ENCODE measurements around the gene MRPS27. TPM values are rescaled to one million over a fixed set of nuclear protein-coding genes. Genes with fewer than 3 reads are reported as not detected.

MRPS27 gene
- total and polyA plus RNA-seq, 2 of the 13 experiments (the other 11 are each of a cell fraction or from before 2014, with no cell fraction given), result 71.8 to 115 TPM

DNA sequence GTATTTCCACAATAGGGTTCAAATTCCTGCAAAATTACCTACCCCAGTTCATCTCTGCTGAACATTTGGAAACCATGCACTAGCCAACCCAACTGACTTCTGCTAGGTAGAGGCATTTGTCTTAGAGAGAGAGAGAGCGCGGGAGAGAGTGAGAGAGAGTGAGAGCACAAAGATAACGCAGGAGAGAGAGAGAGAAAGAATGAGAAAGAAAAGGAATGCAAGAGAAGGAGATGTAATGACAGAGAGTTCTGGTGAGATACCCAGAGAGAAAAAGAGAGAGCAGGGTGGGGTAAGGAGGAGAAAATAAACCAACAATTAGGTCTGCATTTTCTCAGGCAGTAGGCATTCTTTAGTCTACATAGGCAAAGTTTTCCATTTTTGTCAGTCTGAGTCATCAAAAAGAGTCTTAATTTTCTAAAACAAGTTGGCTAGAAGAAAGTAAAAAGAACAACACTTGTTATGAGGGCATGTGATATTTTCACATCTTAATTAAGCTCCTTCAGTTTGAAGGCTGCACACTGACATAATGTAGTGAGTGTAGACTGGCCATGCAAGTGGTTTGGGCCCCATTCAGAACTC, 114.5 kb downstream of the MRPS27 start:
- Histone ChIP-seq H3K36me3 (replicated peaks in 1 of 2; ENCODE audit: control insufficient read depth in 1 of 2, insufficient read depth in 2 of 2, low read length in 2 of 2) (peaks cover 0 to 2% of the 10 kb centered on the region in 2 experiments; a peak in 1 of 5 replicates), H3K4me3 (replicated peaks in 1 of 3; ENCODE audit: insufficient read depth in 1 of 3, low read depth in 2 of 3, low read length in 3 of 3) (no peak overlapping the region), H3K4me1 (ENCODE audit: insufficient read depth, low read length) (0 out of 2 replicates have a peak, but pooled peaks cover 8% of the 10 kb centered on the region), H3K27me3 (ENCODE audit: control insufficient read depth in 1 of 2, insufficient read depth in 2 of 2, low read length in 2 of 2) (no peaks in the 10 kb centered on the region), H4K20me1 (ENCODE audit: insufficient read depth, low read length) (no peaks in the 10 kb centered on the region), H3K4me2 (ENCODE audit: low read depth, low read length) (no peak overlapping the region), H3K9ac (ENCODE audit: insufficient read depth, low read depth, low read length) (no peak overlapping the region), H3K9me3 (ENCODE audit: low read length) (no peaks in the 10 kb centered on the region), H3K79me2 (ENCODE audit: insufficient read depth, low read length) (no peaks in the 10 kb centered on the region), H3K27ac (ENCODE audit: extremely low read length, insufficient read depth, low read length) (no peak overlapping the region), H2AFZ (ENCODE audit: low read length) (no peak overlapping the region)
- intact Hi-C loops (cut with micrococcal nuclease; ENCODE audit: unreplicated experiment), result no loop called here
- no peak for FAIRE-seq
- 98% methylated on average over 3 of the region's 3 CpGs for WGBS (ENCODE audit: low lambda C conversion rate)
- in situ Hi-C loops (cut with HindIII; ENCODE audit: extremely low pct_ligation_motif_present, low pct_unique_long_range_greater_than_20kb), result no loop called here
- DNase-seq (ENCODE audit: low spot score), result no peak
- no TSS peak for BruUV-seq (replicated peaks)
- POLR2A ChIA-PET, result no interaction called here
- CTCF ChIA-PET (ENCODE audit: low intra/inter-chr PET ratio, low total read pairs), result no interaction called here
- ATAC-seq, result no peak
- TF ChIP-seq ATAD3A (CRISPR knock-in tag; IDR thresholded peaks at IDR 0.05) (no peak), ZNF121 (CRISPR knock-in tag; IDR thresholded peaks at IDR 0.05) (no peak), NFIB (CRISPR knock-in tag; IDR thresholded peaks at IDR 0.05; ENCODE audit: borderline replicate concordance) (no peak), ETS1 (CRISPR knock-in tag; IDR thresholded peaks at IDR 0.05) (no peak), FOSL2 (CRISPR knock-in tag; IDR thresholded peaks at IDR 0.05) (no peak), MTA3 (CRISPR knock-in tag; IDR thresholded peaks at IDR 0.05) (no peak), HINFP (CRISPR knock-in tag; IDR thresholded peaks at IDR 0.05; ENCODE audit: low read depth) (no peak), ATF1 (CRISPR knock-in tag; IDR thresholded peaks at IDR 0.05) (no peak), ZKSCAN8 (CRISPR knock-in tag; IDR thresholded peaks at IDR 0.05; ENCODE audit: borderline replicate concordance) (no peak), SRSF4 (IDR thresholded peaks at IDR 0.05; ENCODE audit: low read depth, low read length, poor library complexity, severe bottlenecking) (no peak), SMAD3 (CRISPR knock-in tag; IDR thresholded peaks at IDR 0.05) (no peak)
- TF ChIP-seq, protein P1, sequence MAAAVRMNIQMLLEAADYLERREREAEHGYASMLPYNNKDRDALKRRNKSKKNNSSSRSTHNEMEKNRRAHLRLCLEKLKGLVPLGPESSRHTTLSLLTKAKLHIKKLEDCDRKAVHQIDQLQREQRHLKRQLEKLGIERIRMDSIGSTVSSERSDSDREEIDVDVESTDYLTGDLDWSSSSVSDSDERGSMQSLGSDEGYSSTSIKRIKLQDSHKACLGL (CRISPR knock-in tag; IDR thresholded peaks at IDR 0.05), result no peak
- TF ChIP-seq, protein P2, sequence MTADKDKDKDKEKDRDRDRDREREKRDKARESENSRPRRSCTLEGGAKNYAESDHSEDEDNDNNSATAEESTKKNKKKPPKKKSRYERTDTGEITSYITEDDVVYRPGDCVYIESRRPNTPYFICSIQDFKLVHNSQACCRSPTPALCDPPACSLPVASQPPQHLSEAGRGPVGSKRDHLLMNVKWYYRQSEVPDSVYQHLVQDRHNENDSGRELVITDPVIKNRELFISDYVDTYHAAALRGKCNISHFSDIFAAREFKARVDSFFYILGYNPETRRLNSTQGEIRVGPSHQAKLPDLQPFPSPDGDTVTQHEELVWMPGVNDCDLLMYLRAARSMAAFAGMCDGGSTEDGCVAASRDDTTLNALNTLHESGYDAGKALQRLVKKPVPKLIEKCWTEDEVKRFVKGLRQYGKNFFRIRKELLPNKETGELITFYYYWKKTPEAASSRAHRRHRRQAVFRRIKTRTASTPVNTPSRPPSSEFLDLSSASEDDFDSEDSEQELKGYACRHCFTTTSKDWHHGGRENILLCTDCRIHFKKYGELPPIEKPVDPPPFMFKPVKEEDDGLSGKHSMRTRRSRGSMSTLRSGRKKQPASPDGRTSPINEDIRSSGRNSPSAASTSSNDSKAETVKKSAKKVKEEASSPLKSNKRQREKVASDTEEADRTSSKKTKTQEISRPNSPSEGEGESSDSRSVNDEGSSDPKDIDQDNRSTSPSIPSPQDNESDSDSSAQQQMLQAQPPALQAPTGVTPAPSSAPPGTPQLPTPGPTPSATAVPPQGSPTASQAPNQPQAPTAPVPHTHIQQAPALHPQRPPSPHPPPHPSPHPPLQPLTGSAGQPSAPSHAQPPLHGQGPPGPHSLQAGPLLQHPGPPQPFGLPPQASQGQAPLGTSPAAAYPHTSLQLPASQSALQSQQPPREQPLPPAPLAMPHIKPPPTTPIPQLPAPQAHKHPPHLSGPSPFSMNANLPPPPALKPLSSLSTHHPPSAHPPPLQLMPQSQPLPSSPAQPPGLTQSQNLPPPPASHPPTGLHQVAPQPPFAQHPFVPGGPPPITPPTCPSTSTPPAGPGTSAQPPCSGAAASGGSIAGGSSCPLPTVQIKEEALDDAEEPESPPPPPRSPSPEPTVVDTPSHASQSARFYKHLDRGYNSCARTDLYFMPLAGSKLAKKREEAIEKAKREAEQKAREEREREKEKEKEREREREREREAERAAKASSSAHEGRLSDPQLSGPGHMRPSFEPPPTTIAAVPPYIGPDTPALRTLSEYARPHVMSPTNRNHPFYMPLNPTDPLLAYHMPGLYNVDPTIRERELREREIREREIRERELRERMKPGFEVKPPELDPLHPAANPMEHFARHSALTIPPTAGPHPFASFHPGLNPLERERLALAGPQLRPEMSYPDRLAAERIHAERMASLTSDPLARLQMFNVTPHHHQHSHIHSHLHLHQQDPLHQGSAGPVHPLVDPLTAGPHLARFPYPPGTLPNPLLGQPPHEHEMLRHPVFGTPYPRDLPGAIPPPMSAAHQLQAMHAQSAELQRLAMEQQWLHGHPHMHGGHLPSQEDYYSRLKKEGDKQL (CRISPR knock-in tag; IDR thresholded peaks at IDR 0.05; ENCODE audit: low read depth), result no peak

All from HepG2 (cell line).